ENCODE data around the gene CHD6.

CHD6 gene

DNA sequence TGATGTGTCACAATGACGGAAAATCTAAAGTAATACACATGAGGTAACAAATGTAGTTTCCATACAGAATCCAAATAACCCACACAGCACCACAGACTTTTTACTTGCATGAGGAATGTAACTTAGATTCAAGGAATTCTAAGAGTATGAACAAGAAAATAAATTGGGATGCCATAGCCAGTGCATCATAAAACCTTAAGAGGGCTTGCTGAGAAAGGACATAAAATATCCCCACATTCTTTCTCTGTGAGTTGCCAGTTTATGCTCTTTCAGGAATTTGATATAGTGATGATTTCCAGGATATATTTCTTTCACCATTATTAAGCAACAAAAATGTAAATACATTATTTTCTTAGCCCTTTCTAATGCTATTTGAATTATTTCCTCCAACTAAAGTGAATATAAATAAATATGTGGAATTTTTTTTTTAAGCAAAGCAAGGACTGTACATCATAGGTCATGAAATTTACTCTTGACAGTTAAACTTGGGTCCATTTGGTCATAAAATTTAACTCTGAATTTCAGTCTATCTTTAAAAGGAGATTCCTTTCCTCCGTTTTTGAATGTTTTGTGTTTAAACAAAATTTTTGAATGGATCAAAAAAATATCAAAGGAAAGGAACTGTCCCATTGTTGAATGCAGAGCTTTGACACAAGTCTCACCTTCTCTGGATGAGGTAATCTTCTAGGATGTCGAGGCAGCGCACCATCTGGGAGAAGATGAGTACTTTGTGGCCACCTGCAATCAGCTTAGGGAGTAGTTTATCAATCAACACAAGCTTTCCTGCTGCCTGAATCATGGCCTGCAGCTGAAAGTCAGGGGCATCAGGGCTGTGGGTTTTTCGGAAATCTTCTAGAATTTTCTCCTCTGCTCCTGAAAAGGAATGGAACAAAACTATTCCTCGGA, 135.3 kb downstream of the CHD6 start:
- H3K27ac Mint-ChIP-seq, result no peak overlapping the region
- peaks cover 74% of the 10 kb centered on the region for H3K36me3 Mint-ChIP-seq (ENCODE audit: low read depth)
- intact Hi-C loops (cut with micrococcal nuclease), result no loop called here
- no peak overlapping the region for H3K4me3 Mint-ChIP-seq
- H3K4me1 Mint-ChIP-seq (ENCODE audit: low read depth), result peaks cover 9% of the 10 kb centered on the region
- no peaks in the 10 kb centered on the region for H3K9me3 Mint-ChIP-seq
- H3K27me3 Mint-ChIP-seq, result no peaks in the 10 kb centered on the region

DNA sequence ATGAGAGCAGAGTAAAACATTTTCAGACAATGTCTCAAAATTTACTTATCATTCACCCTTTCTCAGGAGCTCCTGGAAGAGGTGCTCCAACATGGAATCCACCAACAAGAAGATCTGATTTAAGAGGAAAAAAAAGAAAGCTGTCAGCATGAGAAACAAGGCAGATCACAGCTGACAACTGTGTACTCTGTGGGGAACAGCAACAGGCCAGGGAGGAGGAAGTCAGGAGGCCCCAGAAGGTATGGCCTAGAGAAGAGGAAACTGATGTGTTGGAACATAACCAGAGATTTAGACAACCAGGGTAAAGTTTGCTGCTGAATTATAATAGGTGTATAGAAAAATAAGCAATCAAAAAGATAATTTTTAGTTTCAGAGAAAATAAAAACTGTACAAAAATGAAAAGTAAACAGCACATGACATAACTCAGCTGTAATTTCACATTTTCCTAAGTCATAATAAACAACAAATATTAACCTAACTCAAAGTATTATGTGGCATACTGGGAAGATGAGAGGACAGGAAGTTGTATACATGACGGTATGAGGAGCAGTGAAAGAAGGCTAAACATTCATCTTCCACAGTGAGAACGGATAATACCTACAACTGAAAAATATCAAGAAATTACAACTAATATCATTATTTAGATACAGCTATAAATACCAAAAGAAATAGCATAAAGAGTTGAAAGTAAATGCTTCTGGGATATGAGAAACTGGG, 138.0 kb downstream of the CHD6 start:
- H3K4me3 Mint-ChIP-seq, result no peak overlapping the region
- H3K27ac Mint-ChIP-seq, result peak overlapping the region; percentile 15
- H3K36me3 Mint-ChIP-seq (ENCODE audit: low read depth), result peaks cover 66% of the 10 kb centered on the region
- peaks cover 9% of the 10 kb centered on the region for H3K4me1 Mint-ChIP-seq (ENCODE audit: low read depth)
- no peaks in the 10 kb centered on the region for H3K27me3 Mint-ChIP-seq
- intact Hi-C loops (cut with micrococcal nuclease), result no loop called here
- H3K9me3 Mint-ChIP-seq, result no peaks in the 10 kb centered on the region

DNA sequence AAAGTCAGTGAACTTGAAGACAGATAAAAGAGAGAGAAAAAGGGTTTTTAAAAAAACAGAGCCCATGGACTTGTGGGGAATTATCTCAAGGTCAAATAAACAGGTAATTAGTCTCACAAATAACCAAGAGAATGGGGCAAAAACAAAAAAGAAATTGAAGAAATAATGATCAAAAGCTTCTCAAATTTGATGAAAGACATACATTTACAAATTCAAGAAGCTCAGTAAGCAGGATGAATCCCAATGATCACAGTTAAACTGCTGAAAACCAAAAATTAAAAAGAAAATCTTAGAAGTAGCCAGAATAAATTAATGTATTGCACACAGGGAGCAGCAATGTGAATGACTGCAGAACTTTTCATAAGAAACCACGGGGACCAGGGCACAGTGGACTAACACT, 139.1 kb downstream of the CHD6 start:
- intact Hi-C loops (cut with micrococcal nuclease), result no loop called here
- no peaks in the 10 kb centered on the region for H3K9me3 Mint-ChIP-seq
- peaks cover 9% of the 10 kb centered on the region for H3K4me1 Mint-ChIP-seq (ENCODE audit: low read depth)
- no peaks in the 10 kb centered on the region for H3K27me3 Mint-ChIP-seq
- H3K36me3 Mint-ChIP-seq (ENCODE audit: low read depth), result peaks cover 61% of the 10 kb centered on the region
- no peak overlapping the region for H3K4me3 Mint-ChIP-seq
- H3K27ac Mint-ChIP-seq, result no peak overlapping the region

DNA sequence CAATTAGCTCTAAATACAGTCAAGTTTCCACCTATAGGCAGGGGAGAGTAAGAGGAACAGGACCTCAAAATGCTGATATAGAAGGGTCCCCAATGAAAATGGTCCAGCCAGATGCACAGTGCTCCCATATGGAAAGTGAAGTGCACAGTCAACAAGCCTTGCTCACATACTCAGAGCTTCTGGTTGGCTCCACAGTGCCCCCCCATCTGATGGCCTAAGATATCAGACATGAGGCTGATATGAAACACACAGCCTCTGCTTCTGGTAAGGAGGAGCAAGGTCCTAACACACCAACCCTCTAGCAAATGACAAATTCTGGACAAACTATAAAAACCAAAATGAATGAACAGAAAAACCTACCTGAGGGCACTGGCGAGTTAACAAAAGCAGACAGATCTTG, 140.2 kb downstream of the CHD6 start:
- intact Hi-C loops (cut with micrococcal nuclease), result no loop called here
- Mint-ChIP-seq H3K4me3 (no peak overlapping the region), H3K4me1 (ENCODE audit: low read depth) (peaks cover 9% of the 10 kb centered on the region), H3K27ac (no peak overlapping the region), H3K27me3 (no peaks in the 10 kb centered on the region), H3K9me3 (no peaks in the 10 kb centered on the region), H3K36me3 (ENCODE audit: low read depth) (peaks cover 61% of the 10 kb centered on the region)

DNA sequence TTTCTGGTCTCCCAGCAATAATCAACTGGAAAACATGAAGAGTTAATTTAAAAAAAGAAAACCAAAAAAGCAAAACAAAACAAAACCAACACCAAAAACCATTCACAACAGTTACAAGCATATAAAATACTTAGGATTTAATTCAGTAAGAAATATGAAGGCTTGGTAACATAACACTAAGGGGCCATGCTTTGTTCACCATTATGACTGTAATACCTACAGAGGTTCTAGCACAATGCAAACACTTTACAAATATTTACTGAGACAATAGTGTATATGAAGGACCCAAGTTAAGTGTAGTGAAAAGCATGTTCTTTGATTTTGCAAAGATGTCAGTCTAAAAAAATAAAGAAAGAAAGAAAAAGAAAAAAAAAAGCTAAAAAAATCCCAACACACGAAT, 141.7 kb downstream of the CHD6 start:
- Mint-ChIP-seq H3K27ac (no peak overlapping the region), H3K27me3 (no peaks in the 10 kb centered on the region), H3K4me3 (no peak overlapping the region), H3K9me3 (no peaks in the 10 kb centered on the region), H3K4me1 (ENCODE audit: low read depth) (peaks cover 9% of the 10 kb centered on the region), H3K36me3 (ENCODE audit: low read depth) (peaks cover 69% of the 10 kb centered on the region)
- intact Hi-C loops (cut with micrococcal nuclease), result no loop called here

DNA sequence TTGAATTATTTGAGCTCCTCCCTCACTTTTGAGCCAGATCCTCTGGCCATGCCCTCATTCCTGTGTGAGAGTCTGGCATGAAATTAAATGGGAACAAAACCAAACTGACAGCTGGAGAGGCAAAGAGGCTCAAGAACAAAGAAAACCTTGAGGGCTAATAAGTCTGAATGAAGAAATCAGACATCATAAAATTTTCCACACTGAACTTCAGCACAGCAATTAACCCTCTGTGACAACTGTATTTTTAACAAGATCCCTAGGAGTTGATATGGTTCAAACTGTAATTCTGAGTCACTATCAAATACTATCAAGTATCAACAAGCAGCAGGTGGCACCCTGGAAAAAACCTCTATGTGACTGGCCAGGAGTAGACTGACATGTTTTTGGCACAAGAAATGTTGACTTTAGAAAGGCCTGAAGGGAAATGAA, 142.2 kb downstream of the CHD6 start:
- Mint-ChIP-seq H3K36me3 (ENCODE audit: low read depth) (peaks cover 69% of the 10 kb centered on the region), H3K27me3 (no peaks in the 10 kb centered on the region), H3K9me3 (no peaks in the 10 kb centered on the region), H3K4me3 (no peak overlapping the region), H3K4me1 (ENCODE audit: low read depth) (peaks cover 9% of the 10 kb centered on the region), H3K27ac (no peak overlapping the region)
- intact Hi-C loops (cut with micrococcal nuclease), result no loop called here

DNA sequence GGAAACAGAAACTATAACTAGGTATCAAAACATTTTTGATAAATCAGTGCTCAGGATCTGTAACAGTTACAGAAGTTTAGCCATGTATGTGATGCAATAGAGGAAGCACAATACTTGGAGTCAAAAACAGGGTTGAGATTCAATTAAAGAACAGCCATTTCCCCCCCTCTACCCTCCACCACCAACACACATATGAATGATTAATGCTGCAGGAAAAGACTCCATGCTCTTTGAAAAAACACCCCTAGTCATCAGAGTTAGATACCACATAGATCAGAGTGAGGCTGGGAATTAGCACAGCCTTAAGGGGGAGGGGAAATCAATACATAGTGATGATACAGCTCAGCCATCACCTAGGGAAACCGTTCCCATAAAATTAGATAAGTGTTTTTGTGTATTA, 142.7 kb downstream of the CHD6 start:
- intact Hi-C loops (cut with micrococcal nuclease), result no loop called here
- H3K27me3 Mint-ChIP-seq, result no peaks in the 10 kb centered on the region
- H3K4me1 Mint-ChIP-seq (ENCODE audit: low read depth), result peaks cover 12% of the 10 kb centered on the region
- no peak overlapping the region for H3K27ac Mint-ChIP-seq
- H3K36me3 Mint-ChIP-seq (ENCODE audit: low read depth), result peaks cover 74% of the 10 kb centered on the region
- no peak overlapping the region for H3K4me3 Mint-ChIP-seq
- H3K9me3 Mint-ChIP-seq, result no peaks in the 10 kb centered on the region

DNA sequence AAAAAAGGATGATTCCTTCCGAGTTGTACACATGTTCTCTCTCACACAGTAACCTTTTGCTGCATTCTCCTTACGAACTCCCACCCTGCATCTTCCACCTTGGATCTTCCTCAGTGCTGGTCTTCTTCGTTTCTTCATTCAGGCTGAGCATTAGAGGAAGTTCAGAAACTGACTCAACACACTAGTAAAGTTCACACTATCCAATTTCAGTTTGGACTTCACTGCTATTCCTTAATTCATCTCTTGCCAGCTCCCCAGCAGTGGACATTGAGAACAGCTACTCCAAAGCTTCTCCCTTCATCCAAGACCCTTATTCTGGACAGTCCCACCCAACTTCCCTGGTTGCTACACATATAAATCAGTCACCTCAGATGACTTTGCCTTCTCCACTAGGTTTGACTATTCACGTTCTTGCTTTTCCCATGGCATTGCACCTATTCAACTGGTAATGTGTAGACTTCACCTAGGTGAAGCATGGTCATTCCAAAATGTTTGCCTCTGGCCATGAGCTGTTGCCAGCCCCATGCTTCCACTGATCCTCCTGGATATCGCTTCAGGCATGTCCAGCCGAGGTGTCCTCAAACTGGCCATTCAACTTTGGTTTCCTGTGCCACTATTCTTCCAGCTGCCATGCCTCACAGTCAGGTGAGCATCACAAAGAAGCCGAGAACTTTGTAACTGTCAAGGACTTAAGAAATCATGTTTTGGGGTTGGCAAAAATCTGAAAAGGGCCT, 147.6 kb downstream of the CHD6 start:
- Mint-ChIP-seq H3K27ac (no peak overlapping the region), H3K9me3 (no peaks in the 10 kb centered on the region), H3K4me1 (ENCODE audit: low read depth) (peaks cover 7% of the 10 kb centered on the region), H3K36me3 (ENCODE audit: low read depth) (peaks cover 85% of the 10 kb centered on the region), H3K27me3 (no peaks in the 10 kb centered on the region), H3K4me3 (peak overlapping the region; percentile 4)
- intact Hi-C loops (cut with micrococcal nuclease), result no loop called here

DNA sequence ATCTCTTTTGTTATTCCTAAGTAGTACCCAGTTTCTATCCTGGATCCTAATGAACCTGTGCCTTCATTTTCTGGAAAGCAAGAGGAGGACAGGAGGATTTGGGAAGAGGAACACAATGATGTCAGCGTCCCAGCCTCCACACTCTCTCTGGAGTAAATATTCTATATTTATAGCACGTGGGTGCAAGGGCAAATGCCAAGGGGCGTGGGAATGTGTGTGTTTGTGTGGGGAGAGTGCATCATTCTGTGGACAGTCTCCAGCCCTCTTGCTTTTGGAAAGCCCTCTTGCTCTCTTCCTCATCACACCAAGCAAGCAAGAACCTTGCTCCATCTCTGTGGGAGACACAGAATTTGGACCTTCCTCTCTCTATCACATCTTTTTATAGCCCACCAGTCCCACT, 148.3 kb downstream of the CHD6 start:
- H3K27ac Mint-ChIP-seq, result no peak overlapping the region
- H3K4me3 Mint-ChIP-seq, result no peak overlapping the region
- peaks cover 7% of the 10 kb centered on the region for H3K4me1 Mint-ChIP-seq (ENCODE audit: low read depth)
- H3K27me3 Mint-ChIP-seq, result no peaks in the 10 kb centered on the region
- no peaks in the 10 kb centered on the region for H3K9me3 Mint-ChIP-seq
- H3K36me3 Mint-ChIP-seq (ENCODE audit: low read depth), result peaks cover 92% of the 10 kb centered on the region
- intact Hi-C loops (cut with micrococcal nuclease), result no loop called here

DNA sequence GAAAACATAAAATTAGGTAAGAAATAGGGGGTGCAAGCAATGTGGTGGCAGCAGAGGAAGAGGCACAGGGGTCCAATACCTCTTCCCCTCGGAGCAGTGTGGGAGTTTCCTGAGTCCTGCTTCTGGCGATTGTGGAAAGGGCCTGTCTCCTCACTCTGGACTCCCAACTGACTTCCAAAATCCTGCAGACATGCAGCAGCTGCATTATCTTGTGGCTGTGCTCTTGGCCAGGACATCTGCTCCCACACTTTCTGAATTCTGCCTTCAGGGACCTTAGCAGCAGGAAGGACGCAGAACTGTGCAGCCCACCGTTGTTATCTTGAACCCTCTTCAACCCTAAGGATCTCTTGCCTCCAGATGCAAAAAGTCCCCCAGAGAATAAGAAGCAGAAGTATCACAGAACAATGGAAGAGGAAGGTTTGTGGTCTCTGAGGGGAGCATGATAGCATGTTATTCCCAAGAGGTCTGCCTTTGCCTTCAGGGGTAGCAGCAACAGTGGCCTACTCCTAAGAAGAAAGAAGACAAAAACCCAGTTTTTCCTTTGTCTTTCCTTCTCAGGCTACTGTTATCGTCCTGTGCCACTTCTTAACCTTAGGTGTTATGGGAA, 149.1 kb downstream of the CHD6 start:
- peaks cover 94% of the 10 kb centered on the region for H3K36me3 Mint-ChIP-seq (ENCODE audit: low read depth)
- H3K4me1 Mint-ChIP-seq (ENCODE audit: low read depth), result peaks cover 7% of the 10 kb centered on the region
- no peaks in the 10 kb centered on the region for H3K27me3 Mint-ChIP-seq
- no peak overlapping the region for H3K27ac Mint-ChIP-seq
- intact Hi-C loops (cut with micrococcal nuclease), result no loop called here
- H3K9me3 Mint-ChIP-seq, result no peaks in the 10 kb centered on the region
- no peak overlapping the region for H3K4me3 Mint-ChIP-seq

DNA sequence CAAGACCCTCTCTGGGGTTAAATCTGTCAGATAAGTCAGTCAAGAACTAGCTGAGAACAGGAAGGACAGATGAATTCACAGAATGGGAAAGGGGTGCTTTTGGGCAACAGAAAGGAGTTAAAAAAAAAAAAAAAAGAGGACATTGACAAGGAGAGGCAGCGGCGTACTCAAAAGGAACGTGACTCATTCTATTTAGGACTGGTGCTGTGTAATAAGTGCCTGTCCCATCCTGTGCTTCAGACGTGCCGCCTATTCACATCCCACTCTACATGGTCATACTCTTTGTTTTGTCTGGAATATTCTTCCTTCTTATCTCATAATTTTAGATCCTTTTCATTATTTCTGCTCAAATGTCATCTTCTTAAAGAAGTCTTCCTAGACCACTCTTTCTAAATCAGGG, 150.5 kb downstream of the CHD6 start:
- Mint-ChIP-seq H3K36me3 (ENCODE audit: low read depth) (peaks cover 89% of the 10 kb centered on the region), H3K4me1 (ENCODE audit: low read depth) (peaks cover 7% of the 10 kb centered on the region), H3K9me3 (no peaks in the 10 kb centered on the region), H3K27me3 (no peaks in the 10 kb centered on the region), H3K27ac (no peak overlapping the region), H3K4me3 (no peak overlapping the region)
- intact Hi-C loops (cut with micrococcal nuclease), result no loop called here

DNA sequence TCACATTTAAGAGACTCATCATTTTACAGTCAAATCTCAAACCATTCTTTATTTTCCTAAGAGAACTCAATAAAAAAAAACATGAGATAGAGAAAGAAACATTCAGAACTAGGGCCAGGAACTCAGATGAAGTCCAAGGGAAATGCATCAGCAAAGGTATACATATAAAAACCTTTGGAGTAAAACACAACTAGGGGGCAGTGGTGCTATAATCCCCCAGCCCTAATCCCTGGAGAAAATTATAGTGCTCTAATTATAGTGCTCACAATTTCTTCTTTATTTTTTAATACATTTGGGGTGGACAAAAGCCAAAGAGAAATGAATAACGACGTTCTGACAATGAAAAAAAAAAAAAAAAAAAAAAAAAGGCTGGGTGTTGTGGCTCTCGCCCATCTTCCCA, 151.0 kb downstream of the CHD6 start:
- H3K27me3 Mint-ChIP-seq, result no peaks in the 10 kb centered on the region
- H3K9me3 Mint-ChIP-seq, result no peaks in the 10 kb centered on the region
- H3K36me3 Mint-ChIP-seq (ENCODE audit: low read depth), result peaks cover 89% of the 10 kb centered on the region
- intact Hi-C loops (cut with micrococcal nuclease), result no loop called here
- no peak overlapping the region for H3K4me3 Mint-ChIP-seq
- no peak overlapping the region for H3K27ac Mint-ChIP-seq
- H3K4me1 Mint-ChIP-seq (ENCODE audit: low read depth), result peaks cover 7% of the 10 kb centered on the region

DNA sequence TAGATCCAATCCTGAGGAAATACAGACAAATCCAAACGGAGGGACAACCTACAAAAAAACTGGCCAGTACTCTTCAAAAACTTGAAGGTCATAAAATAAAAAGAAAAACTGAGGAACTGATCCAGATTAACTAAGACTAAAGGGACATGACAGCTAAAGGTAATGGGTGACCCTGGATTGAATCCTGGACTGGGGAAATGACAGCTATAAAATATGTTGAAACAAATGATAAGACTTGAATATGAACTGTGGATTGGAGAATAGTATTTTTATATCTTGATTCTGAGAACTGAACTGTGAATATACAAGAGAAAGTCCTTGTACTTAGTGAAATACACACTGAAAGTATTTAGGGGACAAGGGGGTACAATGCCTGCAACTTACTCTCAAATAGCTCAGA, 154.6 kb downstream of the CHD6 start:
- Mint-ChIP-seq H3K27ac (no peak overlapping the region), H3K36me3 (ENCODE audit: low read depth) (peaks cover 81% of the 10 kb centered on the region), H3K9me3 (peaks cover 8% of the 10 kb centered on the region), H3K4me1 (ENCODE audit: low read depth) (no peaks in the 10 kb centered on the region), H3K27me3 (no peaks in the 10 kb centered on the region), H3K4me3 (no peak overlapping the region)
- intact Hi-C loops (cut with micrococcal nuclease), result no loop called here
